ENCODE results near the gene MRFAP1L1. TPM values are rescaled to one million over a fixed set of nuclear protein-coding genes. Genes with fewer than 3 reads are reported as not detected.
"Not testable (repeated sequence)": the region's sequence is repeated elsewhere in the genome, so short reads cannot be mapped to it uniquely, and the experiment has no call there.

Gene MRFAP1L1
- total RNA-seq: 42.8 TPM

GRCh38 chr4:6709230-6710114, at the start of gene MRFAP1L1:
Gene MRFAP1L1 (minus strand): TSS chr4:6709865. CDS start chr4:6709629, 236 bp downstream.
- H3K4me1 ChIP-seq (ENCODE audit: insufficient read depth, low read length): peaks cover 40% of the 10 kb centered on the region
- H3K27me3 ChIP-seq (ENCODE audit: insufficient read depth, low read length): no peaks in the 10 kb centered on the region
- H3K4me3 ChIP-seq (ENCODE audit: low read length): peak within 1 kb of the TSS; percentile 90
- no peaks in the 10 kb centered on the region for H3K9me3 ChIP-seq (ENCODE audit: low read depth, low read length)

GRCh38 chr4:6758728-6759127, 49.1 kb upstream of the MRFAP1L1 start:
- Histone ChIP-seq H3K4me3 (ENCODE audit: low read length) (no peak overlapping the region), H3K4me1 (ENCODE audit: insufficient read depth, low read length) (no peaks in the 10 kb centered on the region), H3K9me3 (ENCODE audit: low read depth, low read length) (no peaks in the 10 kb centered on the region), H3K27me3 (ENCODE audit: insufficient read depth, low read length) (no peaks in the 10 kb centered on the region)

- H3K27me3 ChIP-seq (ENCODE audit: insufficient read depth, low read length); H3K9me3 ChIP-seq (ENCODE audit: low read depth, low read length); H3K4me3 ChIP-seq (ENCODE audit: low read length): not testable (repeated sequence)
- peaks cover 10% of the 10 kb centered on the region for H3K4me1 ChIP-seq (ENCODE audit: insufficient read depth, low read length)
Measured at GRCh38 chr4:6756345-6756744, 46.7 kb upstream of the MRFAP1L1 start.

GRCh38 chr4:6755088-6755753, 45.6 kb upstream of the MRFAP1L1 start:
- peaks cover 10% of the 10 kb centered on the region for H3K4me1 ChIP-seq (ENCODE audit: insufficient read depth, low read length)
- no peak overlapping the region for H3K4me3 ChIP-seq (ENCODE audit: low read length)
- H3K9me3 ChIP-seq (ENCODE audit: low read depth, low read length): no peaks in the 10 kb centered on the region
- H3K27me3 ChIP-seq (ENCODE audit: insufficient read depth, low read length): no peaks in the 10 kb centered on the region

GRCh38 chr4:6754481-6755087, 44.9 kb upstream of the MRFAP1L1 start:
- Histone ChIP-seq H3K4me3 (ENCODE audit: low read length) (no peak overlapping the region), H3K4me1 (ENCODE audit: insufficient read depth, low read length) (peaks cover 10% of the 10 kb centered on the region), H3K27me3 (ENCODE audit: insufficient read depth, low read length) (no peaks in the 10 kb centered on the region), H3K9me3 (ENCODE audit: low read depth, low read length) (no peaks in the 10 kb centered on the region)

GRCh38 chr4:6753891-6754290, 44.2 kb upstream of the MRFAP1L1 start:
- Histone ChIP-seq H3K4me1 (ENCODE audit: insufficient read depth, low read length) (peaks cover 10% of the 10 kb centered on the region), H3K4me3 (ENCODE audit: low read length) (no peak overlapping the region), H3K9me3 (ENCODE audit: low read depth, low read length) (no peaks in the 10 kb centered on the region), H3K27me3 (ENCODE audit: insufficient read depth, low read length) (no peaks in the 10 kb centered on the region)

- Histone ChIP-seq H3K4me1 (ENCODE audit: insufficient read depth, low read length) (peaks cover 10% of the 10 kb centered on the region), H3K4me3 (ENCODE audit: low read length) (no peak overlapping the region), H3K9me3 (ENCODE audit: low read depth, low read length) (no peaks in the 10 kb centered on the region), H3K27me3 (ENCODE audit: insufficient read depth, low read length) (no peaks in the 10 kb centered on the region)
Measured at GRCh38 chr4:6753103-6753560, 43.5 kb upstream of the MRFAP1L1 start.

GRCh38 chr4:6752486-6752829, 42.8 kb upstream of the MRFAP1L1 start:
- Histone ChIP-seq H3K4me3 (ENCODE audit: low read length) (no peak overlapping the region), H3K9me3 (ENCODE audit: low read depth, low read length) (no peaks in the 10 kb centered on the region), H3K4me1 (ENCODE audit: insufficient read depth, low read length) (peaks cover 10% of the 10 kb centered on the region), H3K27me3 (ENCODE audit: insufficient read depth, low read length) (no peaks in the 10 kb centered on the region)

- no peak overlapping the region for H3K4me3 ChIP-seq (ENCODE audit: low read length)
- H3K27me3 ChIP-seq (ENCODE audit: insufficient read depth, low read length): no peaks in the 10 kb centered on the region
- no peaks in the 10 kb centered on the region for H3K9me3 ChIP-seq (ENCODE audit: low read depth, low read length)
- H3K4me1 ChIP-seq (ENCODE audit: insufficient read depth, low read length): peaks cover 10% of the 10 kb centered on the region
Measured at GRCh38 chr4:6751611-6752485, 42.2 kb upstream of the MRFAP1L1 start.

GRCh38 chr4:6750286-6751221, 40.9 kb upstream of the MRFAP1L1 start:
- H3K4me3 ChIP-seq (ENCODE audit: low read length): no peak overlapping the region
- peaks cover 10% of the 10 kb centered on the region for H3K4me1 ChIP-seq (ENCODE audit: insufficient read depth, low read length)
- no peaks in the 10 kb centered on the region for H3K9me3 ChIP-seq (ENCODE audit: low read depth, low read length)
- H3K27me3 ChIP-seq (ENCODE audit: insufficient read depth, low read length): no peaks in the 10 kb centered on the region

- peaks cover 10% of the 10 kb centered on the region for H3K4me1 ChIP-seq (ENCODE audit: insufficient read depth, low read length)
- H3K27me3 ChIP-seq (ENCODE audit: insufficient read depth, low read length): no peaks in the 10 kb centered on the region
- no peaks in the 10 kb centered on the region for H3K9me3 ChIP-seq (ENCODE audit: low read depth, low read length)
- no peak overlapping the region for H3K4me3 ChIP-seq (ENCODE audit: low read length)
Measured at GRCh38 chr4:6749340-6750171, 39.9 kb upstream of the MRFAP1L1 start.

- Histone ChIP-seq H3K9me3 (ENCODE audit: low read depth, low read length) (no peaks in the 10 kb centered on the region), H3K4me3 (ENCODE audit: low read length) (no peak overlapping the region), H3K27me3 (ENCODE audit: insufficient read depth, low read length) (no peaks in the 10 kb centered on the region), H3K4me1 (ENCODE audit: insufficient read depth, low read length) (peaks cover 10% of the 10 kb centered on the region)
Measured at GRCh38 chr4:6748286-6748685, 38.6 kb upstream of the MRFAP1L1 start.

Measured in mononuclear cell (primary cell).